Measurements from ENCODE around the gene EIF4G1.
"Not testable (repeated sequence)": the region's sequence is repeated elsewhere in the genome, so short reads cannot be mapped to it uniquely, and the experiment has no call there.

The EIF4G1 gene

DNA sequence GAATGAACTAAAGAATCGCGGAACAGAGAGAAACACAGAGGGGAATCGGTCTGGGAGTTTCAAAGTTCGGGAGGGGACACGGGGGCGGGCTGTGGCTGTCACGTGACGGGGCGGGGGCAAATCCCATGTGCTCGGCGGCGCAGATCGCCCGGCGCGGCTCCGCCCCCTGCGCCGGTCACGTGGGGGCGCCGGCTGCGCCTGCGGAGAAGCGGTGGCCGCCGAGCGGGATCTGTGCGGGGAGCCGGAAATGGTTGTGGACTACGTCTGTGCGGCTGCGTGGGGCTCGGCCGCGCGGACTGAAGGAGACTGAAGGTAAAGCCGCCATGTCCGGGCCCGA is at the start of gene EIF4G1:
Gene EIF4G1, plus strand, starts transcription at position 244 of the 337 bp plus-strand sequence. CDS start 1,191 bp downstream, outside the sequence.
- DNase-seq (ENCODE audit: low spot score), result peak; percentile 96

- not testable (repeated sequence) for DNase-seq (ENCODE audit: low spot score)
Observed at GRCh38 chr3:184267249-184267648, 47.2 kb upstream of the EIF4G1 start.

DNA sequence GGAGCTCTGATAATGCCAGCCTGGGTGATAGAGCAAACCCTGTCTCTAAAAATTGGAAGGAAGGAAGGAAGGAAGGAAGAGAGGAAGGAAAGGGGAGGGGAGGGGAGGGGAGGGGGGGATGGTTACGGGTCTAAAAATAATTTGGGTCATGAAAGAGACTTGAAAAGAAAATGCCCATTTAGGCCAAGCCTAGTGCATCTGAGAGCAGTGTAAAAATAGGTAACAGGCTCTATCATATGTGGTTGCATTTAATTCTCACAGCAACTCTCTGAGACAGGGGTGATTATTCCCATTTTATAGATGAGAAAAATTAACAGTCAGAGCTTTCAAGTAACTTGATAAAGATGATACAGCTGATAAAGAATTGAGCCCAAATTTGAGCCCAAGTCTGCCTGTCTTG is 42.1 kb upstream of the EIF4G1 start:
- no peak for DNase-seq (ENCODE audit: low spot score)

DNA sequence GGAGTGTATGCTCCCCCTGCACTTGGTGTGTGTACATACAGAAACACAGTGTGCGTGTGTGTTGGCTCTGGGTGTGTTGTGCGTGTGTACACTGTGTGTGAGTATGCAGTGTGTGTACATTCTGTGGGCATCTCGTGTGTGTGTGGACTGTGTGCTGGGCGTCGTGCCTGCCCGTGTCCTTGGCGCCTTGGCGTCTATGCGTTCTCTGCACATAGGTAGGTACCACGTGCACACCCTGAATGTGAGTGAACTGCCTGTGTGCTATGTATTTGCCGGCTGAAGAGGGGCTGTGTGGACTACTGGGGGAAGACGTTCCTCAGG is 39.1 kb upstream of the EIF4G1 start:
- DNase-seq (ENCODE audit: low spot score), result no peak

DNA sequence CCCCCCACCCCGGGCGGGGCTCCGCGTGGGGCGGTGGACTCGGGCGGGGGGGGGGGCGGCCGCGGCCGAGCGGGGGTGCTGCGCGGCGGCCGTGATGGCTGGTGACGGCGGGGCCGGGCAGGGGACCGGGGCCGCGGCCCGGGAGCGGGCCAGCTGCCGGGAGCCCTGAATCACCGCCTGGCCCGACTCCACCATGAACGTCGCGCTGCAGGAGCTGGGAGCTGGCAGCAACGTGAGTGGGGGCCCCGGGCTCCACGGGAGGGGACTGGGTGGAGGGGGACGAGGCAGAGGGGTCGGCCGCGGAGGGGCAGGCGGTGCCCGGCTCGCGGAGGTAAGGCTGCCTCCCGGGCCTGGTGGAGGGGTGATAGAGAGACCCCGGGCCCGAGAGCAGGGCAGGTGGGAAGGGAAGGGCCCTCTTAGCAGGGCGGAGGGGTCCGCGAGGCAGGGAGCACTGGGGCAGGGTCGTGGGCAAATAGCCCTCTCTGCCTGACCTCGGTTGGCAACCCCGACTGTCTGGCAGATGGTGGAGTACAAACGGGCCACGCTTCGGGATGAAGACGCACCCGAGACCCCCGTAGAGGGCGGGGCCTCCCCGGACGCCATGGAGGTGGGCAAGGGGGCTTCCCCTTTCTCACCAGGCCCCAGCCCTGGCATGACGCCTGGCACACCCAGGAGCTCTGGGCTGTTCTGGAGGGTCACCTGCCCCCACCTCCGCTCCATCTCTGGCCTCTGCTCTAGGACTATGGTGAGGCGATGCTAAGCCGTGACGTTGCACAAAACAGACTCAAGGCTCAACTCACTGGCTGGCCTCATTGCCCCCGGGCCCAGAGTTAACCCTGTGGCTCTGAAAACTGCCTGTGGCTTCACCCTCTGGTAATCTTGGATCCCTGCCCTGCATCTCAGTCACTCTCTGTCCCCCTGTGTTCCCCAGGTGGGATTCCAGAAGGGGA is 38.2 kb upstream of the EIF4G1 start, which contains the start of gene ECE2:
Gene ECE2, plus strand, starts transcription at position 62 of the 950 bp plus-strand sequence. Its CDS starts 132 bp downstream, at position 194.
- DNase-seq (ENCODE audit: low spot score), result no peak

DNA sequence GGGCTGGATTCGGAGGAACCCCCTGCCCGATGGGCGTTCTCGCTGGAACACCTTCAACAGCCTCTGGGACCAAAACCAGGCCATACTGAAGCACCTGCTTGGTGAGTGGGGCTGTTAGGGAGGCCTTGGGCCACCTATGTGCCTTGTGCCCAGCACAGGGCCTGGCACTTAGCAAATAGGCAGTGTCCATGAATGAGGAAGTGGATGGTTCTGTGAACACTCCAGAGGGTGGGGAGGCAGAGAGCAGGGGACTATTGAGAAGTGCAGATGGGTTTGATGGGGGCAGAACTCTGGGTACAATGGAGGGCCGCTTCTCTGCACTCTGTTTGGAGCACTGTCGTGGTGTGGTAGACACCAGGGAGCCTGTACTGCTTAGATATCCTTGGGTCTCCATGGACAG is 37.0 kb upstream of the EIF4G1 start:
- DNase-seq (ENCODE audit: low spot score), result no peak

GRCh38 chr3:184282941-184283340 is 31.5 kb upstream of the EIF4G1 start:
- DNase-seq (ENCODE audit: low spot score), result no peak

DNA sequence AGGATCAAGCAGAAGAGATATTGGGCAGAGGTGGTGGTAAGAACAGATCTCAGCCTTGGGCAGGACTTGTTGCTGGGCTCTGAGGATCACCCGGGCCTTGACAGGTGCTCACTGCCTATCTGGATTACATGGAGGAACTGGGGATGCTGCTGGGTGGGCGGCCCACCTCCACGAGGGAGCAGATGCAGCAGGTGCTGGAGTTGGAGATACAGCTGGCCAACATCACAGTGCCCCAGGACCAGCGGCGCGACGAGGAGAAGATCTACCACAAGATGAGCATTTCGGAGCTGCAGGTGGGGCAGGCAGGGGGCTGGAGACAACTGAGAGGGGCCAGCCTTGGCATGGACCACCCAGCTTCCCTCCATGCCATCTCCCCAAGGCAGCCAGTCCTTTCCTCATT is 30.7 kb upstream of the EIF4G1 start:
- no peak for DNase-seq (ENCODE audit: low spot score)

GRCh38 chr3:184284696-184285095 is 29.7 kb upstream of the EIF4G1 start:
- DNase-seq (ENCODE audit: low spot score), result no peak

DNA sequence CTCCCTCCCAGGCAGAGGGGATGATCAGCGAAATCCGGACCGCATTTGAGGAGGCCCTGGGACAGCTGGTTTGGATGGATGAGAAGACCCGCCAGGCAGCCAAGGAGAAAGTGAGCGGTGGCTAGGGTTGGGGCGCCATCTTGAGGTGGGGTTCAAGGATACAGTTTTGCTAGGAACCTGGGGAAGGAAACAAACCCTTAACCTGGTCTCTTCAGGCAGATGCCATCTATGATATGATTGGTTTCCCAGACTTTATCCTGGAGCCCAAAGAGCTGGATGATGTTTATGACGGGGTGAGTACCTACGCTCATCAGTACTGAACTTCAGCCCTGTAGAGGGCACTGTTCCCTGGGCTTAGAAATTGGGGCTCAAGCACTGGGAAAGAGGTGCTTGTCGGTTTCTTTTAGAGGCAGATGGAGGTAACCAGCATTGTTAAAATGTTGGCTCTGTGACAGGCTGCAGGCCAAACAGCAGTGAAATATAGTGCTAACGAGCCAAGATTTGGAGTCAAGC is 24.9 kb upstream of the EIF4G1 start:
- peak; percentile 64 for DNase-seq (ENCODE audit: low spot score)

GRCh38 chr3:184290331-184290730 is 24.1 kb upstream of the EIF4G1 start:
- DNase-seq (ENCODE audit: low spot score), result no peak

GRCh38 chr3:184291044-184291737 is 23.2 kb upstream of the EIF4G1 start:
- no peak for DNase-seq (ENCODE audit: low spot score)

DNA sequence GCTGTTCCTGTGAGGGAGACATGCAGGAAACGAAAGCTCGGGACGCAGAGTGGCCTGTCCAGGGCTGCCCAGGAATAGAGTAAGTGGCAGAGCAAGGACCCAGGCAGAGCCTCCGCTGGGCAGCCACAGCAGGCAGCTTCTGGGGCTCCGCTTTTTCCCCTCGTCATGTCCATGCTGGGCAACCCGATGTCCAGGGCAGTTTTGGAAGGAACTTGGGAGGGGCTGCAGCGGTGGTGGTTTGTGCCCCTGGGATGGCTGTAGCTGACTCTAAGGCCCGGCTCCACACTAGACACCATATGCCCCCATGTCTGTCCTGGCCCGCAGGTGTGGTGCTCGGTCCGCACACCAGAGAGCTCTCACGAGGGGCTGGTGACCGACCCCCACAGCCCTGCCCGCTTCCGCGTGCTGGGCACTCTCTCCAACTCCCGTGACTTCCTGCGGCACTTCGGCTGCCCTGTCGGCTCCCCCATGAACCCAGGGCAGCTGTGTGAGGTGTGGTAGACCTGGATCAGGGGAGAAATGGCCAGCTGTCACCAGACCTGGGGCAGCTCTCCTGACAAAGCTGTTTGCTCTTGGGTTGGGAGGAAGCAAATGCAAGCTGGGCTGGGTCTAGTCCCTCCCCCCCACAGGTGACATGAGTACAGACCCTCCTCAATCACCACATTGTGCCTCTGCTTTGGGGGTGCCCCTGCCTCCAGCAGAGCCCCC is 22.5 kb upstream of the EIF4G1 start:
- DNase-seq (ENCODE audit: low spot score), result no peak

DNA sequence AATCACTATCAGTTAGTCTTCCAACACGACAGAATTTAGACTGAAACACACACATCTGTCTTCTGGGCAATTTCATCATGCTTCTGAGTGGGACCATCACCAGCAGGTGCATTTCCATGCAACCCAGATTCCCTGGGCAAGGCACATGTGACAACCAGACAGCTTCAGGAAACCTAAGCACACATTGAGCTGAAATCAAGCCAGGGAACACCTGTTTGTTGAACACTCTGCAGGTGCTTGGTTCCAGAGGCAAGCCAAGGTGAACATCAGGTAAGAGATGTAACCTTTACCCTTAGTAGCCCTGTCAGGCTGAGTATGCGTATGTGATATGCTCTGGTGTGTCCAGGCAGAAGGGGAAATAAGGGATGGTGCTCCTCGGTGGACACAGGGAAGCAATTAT is 18.6 kb upstream of the EIF4G1 start:
- DNase-seq (ENCODE audit: low spot score), result no peak

GRCh38 chr3:184296616-184297015 is 17.8 kb upstream of the EIF4G1 start:
- no peak for DNase-seq (ENCODE audit: low spot score)

DNA sequence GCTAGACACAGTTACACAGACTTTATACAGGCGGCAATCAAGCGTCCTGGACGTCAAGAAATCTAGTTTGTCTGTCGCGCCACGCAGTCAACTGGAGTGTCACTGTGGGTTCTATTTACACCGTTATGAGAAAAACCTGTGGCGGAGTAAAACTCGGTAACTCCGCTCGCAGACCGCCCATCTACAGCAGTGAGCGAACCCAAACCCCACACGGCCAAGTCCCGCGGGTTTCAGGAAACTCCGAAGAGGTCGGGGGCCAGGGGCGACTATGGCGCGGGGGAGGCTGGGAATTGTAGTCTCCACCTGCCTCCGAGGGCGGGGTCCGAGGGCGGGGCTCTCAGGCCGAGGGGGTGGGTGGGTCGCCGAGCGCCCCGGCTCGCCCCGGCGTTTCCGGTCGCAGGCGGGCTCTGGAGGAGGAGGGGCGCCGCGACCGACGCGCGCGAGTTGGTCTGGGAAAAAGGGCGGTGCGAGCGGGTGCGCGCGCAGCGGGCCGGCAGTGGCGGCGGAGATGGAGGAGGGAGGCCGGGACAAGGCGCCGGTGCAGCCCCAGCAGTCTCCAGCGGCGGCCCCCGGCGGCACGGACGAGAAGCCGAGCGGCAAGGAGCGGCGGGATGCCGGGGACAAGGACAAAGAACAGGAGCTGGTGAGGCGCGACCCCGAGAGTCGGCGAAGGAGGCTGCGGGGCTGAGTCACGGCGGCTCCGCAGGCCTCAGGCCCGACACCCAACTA is 15.5 kb upstream of the EIF4G1 start, which contains the start of gene PSMD2:
Gene PSMD2, plus strand, starts transcription at position 483 of the 729 bp plus-strand sequence. Its CDS starts 26 bp downstream, at position 509.
- DNase-seq (ENCODE audit: low spot score), result peak; percentile 98

DNA sequence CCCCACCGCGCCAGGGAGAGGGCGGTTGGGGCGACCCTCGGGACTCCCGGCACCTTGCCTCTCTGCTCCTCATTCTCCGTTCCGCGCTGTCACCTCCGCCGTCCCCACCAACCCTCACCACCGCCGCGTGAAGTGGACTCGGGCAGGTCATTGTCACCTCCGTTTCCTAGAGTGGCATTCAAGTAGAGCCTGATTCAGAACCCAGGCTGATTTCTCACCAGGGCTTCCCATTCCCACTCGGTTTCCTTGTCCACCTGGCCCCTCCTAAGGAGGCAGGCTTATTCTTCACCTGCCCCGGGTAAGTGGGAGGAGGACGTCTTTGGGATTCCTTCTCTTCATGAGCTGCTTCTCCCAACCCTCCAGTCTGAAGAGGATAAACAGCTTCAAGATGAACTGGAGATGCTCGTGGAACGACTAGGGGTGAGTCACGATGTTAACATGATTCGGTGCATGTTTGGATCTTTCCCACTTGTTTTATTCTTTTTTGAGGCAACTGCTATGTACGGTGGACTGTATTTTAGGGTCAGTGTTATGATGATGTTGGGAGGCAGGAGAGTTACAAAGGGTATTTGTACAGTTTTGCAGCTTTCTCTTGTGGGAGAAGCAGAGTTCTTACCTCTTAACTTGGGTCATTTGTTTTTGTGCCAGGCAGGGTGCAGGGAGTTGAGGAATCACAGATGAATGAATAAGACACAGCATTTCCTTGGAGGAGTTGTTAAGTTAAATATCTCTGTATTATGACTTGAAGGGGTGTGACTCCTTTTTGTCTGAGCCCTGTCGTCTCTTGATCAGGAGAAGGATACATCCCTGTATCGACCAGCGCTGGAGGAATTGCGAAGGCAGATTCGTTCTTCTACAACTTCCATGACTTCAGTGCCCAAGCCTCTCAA is 14.7 kb upstream of the EIF4G1 start:
- no peak for DNase-seq (ENCODE audit: low spot score)

DNA sequence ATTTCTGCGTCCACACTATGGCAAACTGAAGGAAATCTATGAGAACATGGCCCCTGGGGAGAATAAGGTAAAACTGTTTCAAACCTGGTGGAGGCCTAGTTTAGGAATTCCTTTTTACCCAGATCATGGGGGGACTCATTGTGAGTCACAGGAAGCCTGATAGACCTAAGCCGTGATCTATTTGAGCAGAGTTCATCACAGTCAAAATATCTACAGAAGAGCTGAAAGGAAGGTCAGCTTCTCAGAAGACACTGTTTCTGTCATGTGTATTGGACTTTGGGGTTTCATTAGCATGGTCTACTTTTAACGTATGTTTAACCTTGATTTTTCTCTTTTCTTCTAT is 14.1 kb upstream of the EIF4G1 start:
- DNase-seq (ENCODE audit: low spot score), result no peak

GRCh38 chr3:184305577-184305976 is 8.8 kb upstream of the EIF4G1 start:
- no peak for DNase-seq (ENCODE audit: low spot score)

- no peak for DNase-seq (ENCODE audit: low spot score)
Observed at GRCh38 chr3:184306341-184306972, 7.9 kb upstream of the EIF4G1 start.
